ENCODE data around the gene LCN12. TPM values are rescaled to one million over a fixed set of nuclear protein-coding genes. Genes with fewer than 3 reads are reported as not detected.

LCN12 gene
- total RNA-seq, 1 experiment from 2014 or later = 2.1 TPM

DNA sequence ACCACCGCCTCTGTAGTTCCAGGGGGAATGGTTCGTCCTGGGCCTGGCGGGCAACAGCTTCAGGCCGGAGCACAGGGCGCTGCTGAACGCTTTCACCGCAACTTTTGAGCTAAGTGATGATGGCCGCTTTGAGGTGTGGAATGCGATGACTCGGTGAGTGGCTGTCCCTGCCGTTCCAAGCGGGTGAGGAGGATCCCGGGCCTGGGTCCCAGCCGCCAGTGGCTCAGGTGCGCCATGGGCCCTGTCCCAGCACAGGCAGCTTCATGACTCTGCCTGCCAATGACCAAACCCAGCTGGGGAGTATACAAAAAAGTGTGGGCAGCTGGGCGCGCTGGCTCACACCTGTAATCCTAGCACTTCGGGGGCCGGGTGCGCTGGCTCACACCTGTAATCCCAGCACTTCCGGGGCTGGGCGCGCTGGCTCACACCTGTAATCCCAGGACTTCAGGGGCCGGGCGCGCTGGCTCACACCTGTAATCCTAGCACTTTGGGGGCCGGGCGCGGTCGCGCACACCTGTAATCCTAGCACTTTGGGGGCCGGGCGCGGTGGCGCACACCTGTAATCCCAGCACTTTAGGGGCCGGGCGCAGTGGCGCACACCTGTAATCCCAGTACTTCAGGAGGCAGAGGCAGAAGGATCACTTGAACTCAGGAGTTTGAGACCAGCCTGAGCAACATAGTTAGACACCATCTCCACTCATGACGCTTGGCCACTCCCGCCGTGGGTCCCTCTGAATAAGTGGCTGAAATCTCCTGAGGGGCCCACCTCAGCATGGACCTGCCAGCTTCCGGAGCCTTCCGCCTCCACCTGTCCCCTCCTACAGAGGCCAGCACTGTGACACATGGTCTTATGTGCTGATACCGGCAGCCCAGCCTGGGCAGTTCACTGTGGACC, 1.1 kb downstream of the LCN12 start:
- H3K23me2 ChIP-seq (ENCODE audit: insufficient read length, low read depth, low read length, poor library complexity, severe bottlenecking) = peaks cover 5% of the 10 kb centered on the region
- H3K9me3 ChIP-seq (ENCODE audit: control insufficient read depth, low read depth, low read length) = no peaks in the 10 kb centered on the region
- Mint-ChIP-seq H3K4me3 (peak overlapping the region in 1 of 2 experiments; percentile 35; a peak in 1 of 5 replicates), H3K36me3 (ENCODE audit: insufficient read depth in 1 of 3, low read depth in 3 of 3) (no peaks in the 10 kb centered on the region; a peak in 1 of 7 replicates), H3K27me3 (ENCODE audit: low read depth) (peaks cover 6% of the 10 kb centered on the region; the same call in 1 of the 2 replicates), H3K4me1 (peaks cover 2 to 3% of the 10 kb centered on the region in 2 experiments), H3K27ac (no peak overlapping the region), H3K9me3 (peaks cover 6% of the 10 kb centered on the region in 2 experiments; a peak in 4 of 5 replicates)
- no peak overlapping the region for H3K14ac ChIP-seq (ENCODE audit: insufficient read depth, low read length)
- H2BK120ac ChIP-seq (ENCODE audit: low read depth, low read length, poor library complexity, severe bottlenecking) = no peak overlapping the region
- no peak overlapping the region for H3K27ac ChIP-seq (ENCODE audit: insufficient read length, low read depth, low read length)
- no peaks in the 10 kb centered on the region for H3K79me1 ChIP-seq (ENCODE audit: insufficient read depth, low read depth, low read length, poor library complexity, severe bottlenecking)
- no peak overlapping the region for H3K18ac ChIP-seq (ENCODE audit: insufficient read length, low read depth, low read length)
- H3K9ac ChIP-seq (ENCODE audit: extremely low read depth, insufficient read length, low read length) = no peak overlapping the region
- no peak overlapping the region for H4K8ac ChIP-seq (replicated peaks; ENCODE audit: insufficient read length, low read depth, low read length)
- no peaks in the 10 kb centered on the region for H3K79me2 ChIP-seq (ENCODE audit: insufficient read depth, low read length)
- no peak overlapping the region for H2AFZ ChIP-seq (ENCODE audit: low read length)
- H3T11ph ChIP-seq (ENCODE audit: low read length) = no peak overlapping the region
- no peak overlapping the region for H3K23ac ChIP-seq (ENCODE audit: insufficient read length, low read depth, low read length)
- H3K4me2 ChIP-seq (ENCODE audit: insufficient read depth, insufficient read length, low read length) = no peak overlapping the region
- H4K20me1 ChIP-seq (ENCODE audit: control insufficient read depth, insufficient read depth, insufficient read length) = peaks cover 2% of the 10 kb centered on the region
- H2BK15ac ChIP-seq (ENCODE audit: low read depth, low read length) = no peak overlapping the region
- H2BK5ac ChIP-seq (ENCODE audit: insufficient read length, low read length) = no peak overlapping the region
- no peak overlapping the region for H2BK12ac ChIP-seq (ENCODE audit: insufficient read length, low read depth, low read length)
- no peaks in the 10 kb centered on the region for H3K27me3 ChIP-seq (ENCODE audit: insufficient read depth, low read length)
- no peak overlapping the region for H3K56ac ChIP-seq (ENCODE audit: insufficient read length, low read depth, low read length)
- no peak overlapping the region for H2BK20ac ChIP-seq (ENCODE audit: low read depth, low read length, poor library complexity, severe bottlenecking)
- H3K4me1 ChIP-seq (ENCODE audit: insufficient read depth, low read length) = no peaks in the 10 kb centered on the region
- WGBS (ENCODE audit: extremely low coverage, insufficient read length, low lambda C conversion rate) = no CpG with 5 or more reads among the region's 44 CpGs
- no peak overlapping the region for H3K4ac ChIP-seq (ENCODE audit: low read depth, low read length)
- H2AK5ac ChIP-seq (ENCODE audit: insufficient read length, low read length) = no peak overlapping the region
- TF ChIP-seq, protein P1, sequence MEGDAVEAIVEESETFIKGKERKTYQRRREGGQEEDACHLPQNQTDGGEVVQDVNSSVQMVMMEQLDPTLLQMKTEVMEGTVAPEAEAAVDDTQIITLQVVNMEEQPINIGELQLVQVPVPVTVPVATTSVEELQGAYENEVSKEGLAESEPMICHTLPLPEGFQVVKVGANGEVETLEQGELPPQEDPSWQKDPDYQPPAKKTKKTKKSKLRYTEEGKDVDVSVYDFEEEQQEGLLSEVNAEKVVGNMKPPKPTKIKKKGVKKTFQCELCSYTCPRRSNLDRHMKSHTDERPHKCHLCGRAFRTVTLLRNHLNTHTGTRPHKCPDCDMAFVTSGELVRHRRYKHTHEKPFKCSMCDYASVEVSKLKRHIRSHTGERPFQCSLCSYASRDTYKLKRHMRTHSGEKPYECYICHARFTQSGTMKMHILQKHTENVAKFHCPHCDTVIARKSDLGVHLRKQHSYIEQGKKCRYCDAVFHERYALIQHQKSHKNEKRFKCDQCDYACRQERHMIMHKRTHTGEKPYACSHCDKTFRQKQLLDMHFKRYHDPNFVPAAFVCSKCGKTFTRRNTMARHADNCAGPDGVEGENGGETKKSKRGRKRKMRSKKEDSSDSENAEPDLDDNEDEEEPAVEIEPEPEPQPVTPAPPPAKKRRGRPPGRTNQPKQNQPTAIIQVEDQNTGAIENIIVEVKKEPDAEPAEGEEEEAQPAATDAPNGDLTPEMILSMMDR (conservative IDR thresholded peaks at IDR 0.05) = no peak
- no peak overlapping the region for H4K91ac ChIP-seq (ENCODE audit: insufficient read length, low read depth, low read length)
- H4K5ac ChIP-seq (ENCODE audit: insufficient read length, low read depth, low read length) = no peak overlapping the region
- DNase-seq = no peak
